GM23248 (cell line): ENCODE measurements around the gene SRGAP2C. TPM values are rescaled to one million over a fixed set of nuclear protein-coding genes. Genes with fewer than 3 reads are reported as not detected.
"Not testable (repeated sequence)": the region's sequence is repeated elsewhere in the genome, so short reads cannot be mapped to it uniquely, and the experiment has no call there.

Experiments used
- DNase-seq: peaks from one replicate; pipeline ENCODE4 v3.0.0-alpha.2; 2015
- H2AFZ ChIP-seq: fragments of 200-600 bp; sonication (generic); 2 replicates; pipeline ENCODE4 v1.6.1; 2016; ENCODE audit warnings: antibody characterized with exemption
- H3F3A ChIP-seq: fragments of 200-600 bp; sonication (generic); 2 replicates; pipeline ENCODE4 v1.6.1; 2016; ENCODE audit warnings: mild to moderate bottlenecking, antibody characterized with exemption, mixed run types; ENCODE audit not compliant: insufficient read depth
- H3K27ac ChIP-seq: fragments of 200-600 bp; sonication (generic); 2 replicates; pipeline ENCODE4 v1.5.1; 2016; ENCODE audit warnings: mild to moderate bottlenecking
- H3K27me3 ChIP-seq: fragments of 200-600 bp; sonication (generic); replicated peaks from 2 replicates; pipeline ENCODE4 v1.6.1; 2016; ENCODE audit warnings: mild to moderate bottlenecking; ENCODE audit not compliant: insufficient read depth
- H3K36me3 ChIP-seq: fragments of 200-600 bp; sonication (generic); 2 replicates; pipeline ENCODE4 v1.6.1; 2016; ENCODE audit warnings: low read depth, mild to moderate bottlenecking
- H3K4me1 ChIP-seq: fragments of 200-600 bp; sonication (generic); 2 replicates; pipeline ENCODE4 v1.6.1; 2016; ENCODE audit warnings: mild to moderate bottlenecking; ENCODE audit not compliant: insufficient read depth
- H3K4me2 ChIP-seq: fragments of 200-600 bp; sonication (generic); one replicate; pipeline ENCODE4 v1.6.1; 2016; ENCODE audit warnings: mild to moderate bottlenecking; ENCODE audit not compliant: unreplicated experiment
- H3K4me3 ChIP-seq: fragments of 200-600 bp; sonication (generic); 2 replicates; pipeline ENCODE4 v1.5.1; 2016; ENCODE audit warnings: mild to moderate bottlenecking
- H3K79me2 ChIP-seq: fragments of 200-600 bp; sonication (generic); 2 replicates; pipeline ENCODE4 v1.6.1; 2016; ENCODE audit warnings: mild to moderate bottlenecking; ENCODE audit not compliant: insufficient read depth
- H3K9ac ChIP-seq: fragments of 200-600 bp; sonication (generic); 2 replicates; pipeline ENCODE4 v1.6.1; 2016; ENCODE audit warnings: mild to moderate bottlenecking
- H3K9me2 ChIP-seq: fragments of 200-600 bp; sonication (generic); 2 replicates; pipeline ENCODE4 v1.6.1; 2016; ENCODE audit warnings: mixed run types, mild to moderate bottlenecking, moderate library complexity; ENCODE audit not compliant: insufficient read depth
- H3K9me3 ChIP-seq: fragments of 200-600 bp; sonication (generic); one replicate; pipeline ENCODE4 v1.6.1; 2017; ENCODE audit warnings: low read depth
- H4K20me1 ChIP-seq: fragments of 200-600 bp; sonication (generic); 2 replicates; pipeline ENCODE4 v1.6.0; 2016; ENCODE audit not compliant: insufficient read depth
- WGBS, 2 experiments: methylation state at CpG; one replicate each; pipeline ENCODE4 v1.1.6; 2015 to 2017; ENCODE audit warnings: low lambda C conversion rate in 2 of 2, low coverage in 1 of 2; ENCODE audit errors: missing lambda C conversion rate in 2 of 2; 5-methylcytosine and 5-hydroxymethylcytosine counted together
- in situ Hi-C: fragments of 300-500 bp; cut with MboI; formaldehyde crosslinking; loops from 2 replicates; pipeline ENCODE4 v1.15.0; 2020
- polyA plus RNA-seq: library from polyadenylated mRNA; unstranded; fragments of >200 nt; fragmentation: Nextera tagmentation; extraction: Ambion mirVana; gene quantifications from 2 replicates; pipeline ENCODE4 v1.2.1, GENCODE V29; 2016
- total RNA-seq: library from RNA; depleted of rRNA; stranded (reverse); fragments of >200 nt; shearing (Covaris generic); gene quantifications from 2 replicates; pipeline ENCODE4 v1.2.3, GENCODE V29; 2014

SRGAP2C gene
- total and polyA plus RNA-seq, 2 experiments from 2014 or later = 15.6 to 21.5 TPM

DNA sequence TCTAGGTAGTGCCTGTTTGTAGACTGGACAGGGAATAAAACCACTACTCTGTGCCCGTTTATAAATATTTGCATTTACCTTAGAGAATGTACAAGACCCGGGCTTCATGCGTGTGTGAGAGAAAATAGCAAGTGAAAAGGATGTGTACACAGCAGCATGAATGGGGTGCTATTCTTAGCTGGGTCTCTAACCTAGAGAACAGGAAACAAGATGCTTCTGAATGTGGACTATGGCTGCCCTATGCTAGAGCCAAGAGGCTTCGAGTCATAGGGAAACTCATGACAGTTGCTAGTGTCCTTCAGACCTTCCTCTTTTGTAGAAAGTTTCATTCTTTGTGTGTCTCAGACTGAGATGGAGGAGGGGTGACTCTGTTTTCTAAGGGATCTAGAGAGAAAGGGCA is 39.9 kb downstream of the SRGAP2C start:
- H3K36me3 ChIP-seq, DNase-seq, H3K27me3 ChIP-seq, H3K27ac ChIP-seq, H3K4me2 ChIP-seq, H3K79me2 ChIP-seq, H3K4me3 ChIP-seq, H4K20me1 ChIP-seq, H3K9me2 ChIP-seq, H3K9me3 ChIP-seq, H2AFZ ChIP-seq, H3K4me1 ChIP-seq, H3K9ac ChIP-seq, in situ Hi-C loops, H3F3A ChIP-seq: not testable (repeated sequence)
- WGBS, 2 experiments = 82 to 87% methylated on average over 3 of the region's 4 CpGs

DNA sequence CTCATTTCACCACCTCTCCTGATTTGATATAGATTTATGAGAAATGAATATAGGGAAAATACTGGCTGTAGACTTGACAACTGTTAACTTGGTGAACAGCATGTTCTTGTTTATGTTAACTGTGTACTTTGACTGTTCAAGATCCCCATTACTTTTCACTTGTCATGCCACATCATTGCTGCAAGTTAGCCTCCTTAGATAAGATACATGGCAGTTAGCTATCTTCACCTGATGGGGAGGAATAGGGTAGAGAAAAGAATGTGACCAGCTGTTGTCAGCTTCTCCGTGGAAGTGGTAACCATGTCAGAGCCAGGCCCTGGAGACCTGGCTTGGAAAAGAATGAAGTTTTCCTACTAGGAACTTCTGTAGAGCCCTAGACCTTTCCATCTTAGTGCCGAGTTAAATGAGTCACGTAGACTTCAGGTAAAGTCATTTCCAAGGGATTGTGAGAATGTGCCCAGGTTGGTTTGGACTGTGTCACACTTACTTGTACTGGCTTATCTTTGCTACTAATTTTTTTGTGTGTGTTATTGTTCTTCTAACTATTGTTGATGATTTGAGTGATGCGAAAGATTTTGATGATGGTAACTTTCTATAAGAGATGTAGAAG is 41.6 kb downstream of the SRGAP2C start:
- H3K9me2 ChIP-seq, H3K79me2 ChIP-seq, H3K9me3 ChIP-seq, H3K27ac ChIP-seq, H3F3A ChIP-seq, H3K27me3 ChIP-seq, H3K4me2 ChIP-seq, H3K36me3 ChIP-seq, H3K4me1 ChIP-seq, H2AFZ ChIP-seq, H3K9ac ChIP-seq, H3K4me3 ChIP-seq, DNase-seq, in situ Hi-C loops, H4K20me1 ChIP-seq: not testable (repeated sequence)
- WGBS, 2 experiments = 90 to 100% methylated on average over 2 of the region's 4 CpGs

DNA sequence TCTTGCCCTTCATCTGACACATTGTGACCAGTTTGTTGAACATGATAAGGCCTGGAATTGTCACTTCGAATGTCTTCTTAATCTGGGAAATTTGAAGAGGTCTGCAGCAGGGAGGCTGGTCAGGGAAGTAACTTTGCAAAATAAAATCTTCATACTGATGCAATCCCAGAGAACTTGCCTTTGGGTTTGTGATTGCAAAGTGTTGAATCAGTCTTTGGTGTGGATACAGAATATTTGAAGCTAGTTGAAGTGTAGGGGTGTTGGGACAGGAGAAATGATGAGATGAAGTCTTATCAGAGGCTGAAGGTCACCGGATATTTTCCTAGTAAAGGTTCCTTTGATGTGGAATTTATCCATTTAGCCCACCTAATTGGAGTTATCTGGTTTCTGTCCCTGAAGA is 42.1 kb downstream of the SRGAP2C start:
- H3K79me2 ChIP-seq, H3K9me3 ChIP-seq, H3K9ac ChIP-seq, H2AFZ ChIP-seq, H3F3A ChIP-seq, H3K27me3 ChIP-seq, H4K20me1 ChIP-seq, H3K4me3 ChIP-seq, DNase-seq, H3K4me2 ChIP-seq, H3K36me3 ChIP-seq, H3K9me2 ChIP-seq, H3K4me1 ChIP-seq, in situ Hi-C loops: not testable (repeated sequence)
- 93 to 100% methylated on average over 1 of the region's 2 CpGs for WGBS, 2 experiments
- peak overlapping the region; percentile 46; the same call in 1 of the 2 replicates for H3K27ac ChIP-seq

DNA sequence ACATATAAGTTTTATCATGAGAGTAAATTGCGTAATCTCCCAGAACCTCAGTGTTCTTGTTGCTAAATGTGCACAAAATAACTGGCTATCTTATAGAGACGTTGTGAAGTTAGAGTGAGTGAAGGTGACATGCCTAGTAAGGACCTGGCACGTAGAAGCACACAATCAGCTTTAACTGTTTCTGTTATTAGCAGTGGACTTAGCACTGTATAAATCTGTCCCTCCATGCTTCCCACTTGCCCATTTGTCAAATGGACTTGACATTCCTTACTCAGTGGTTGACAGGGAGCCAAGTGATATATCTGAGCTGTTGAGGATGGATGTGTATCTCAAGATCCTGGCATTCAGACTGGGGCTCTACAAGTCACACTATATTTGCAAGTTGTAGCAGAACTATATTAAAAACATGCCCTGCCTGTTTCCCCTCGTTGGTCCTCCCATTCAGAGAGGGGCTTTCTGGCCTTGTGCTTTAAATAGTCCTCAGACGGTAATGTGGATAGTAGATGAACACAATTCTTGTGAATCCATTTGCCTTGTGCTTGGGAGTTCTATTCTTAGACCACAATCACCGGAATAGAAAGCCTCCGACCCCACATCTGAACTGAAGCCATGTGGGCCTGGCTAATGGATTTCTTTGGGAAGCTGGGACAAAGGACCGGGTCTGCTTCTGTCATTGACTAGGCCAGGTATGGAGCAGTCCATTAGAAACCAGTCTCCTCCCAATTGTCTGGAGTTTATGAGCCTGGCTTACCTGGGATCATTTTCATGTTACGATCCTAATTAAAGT is 43.0 kb downstream of the SRGAP2C start:
- H4K20me1 ChIP-seq, H3F3A ChIP-seq, H3K79me2 ChIP-seq, H3K36me3 ChIP-seq, H3K9me3 ChIP-seq, H3K4me3 ChIP-seq, H2AFZ ChIP-seq, H3K9me2 ChIP-seq, in situ Hi-C loops, H3K4me1 ChIP-seq, H3K27me3 ChIP-seq, H3K9ac ChIP-seq, H3K4me2 ChIP-seq, DNase-seq: not testable (repeated sequence)
- 76 to 93% methylated on average over 3 to 5 of the region's 9 CpGs for WGBS, 2 experiments
- H3K27ac ChIP-seq = peak overlapping the region; percentile 46; the same call in 1 of the 2 replicates

DNA sequence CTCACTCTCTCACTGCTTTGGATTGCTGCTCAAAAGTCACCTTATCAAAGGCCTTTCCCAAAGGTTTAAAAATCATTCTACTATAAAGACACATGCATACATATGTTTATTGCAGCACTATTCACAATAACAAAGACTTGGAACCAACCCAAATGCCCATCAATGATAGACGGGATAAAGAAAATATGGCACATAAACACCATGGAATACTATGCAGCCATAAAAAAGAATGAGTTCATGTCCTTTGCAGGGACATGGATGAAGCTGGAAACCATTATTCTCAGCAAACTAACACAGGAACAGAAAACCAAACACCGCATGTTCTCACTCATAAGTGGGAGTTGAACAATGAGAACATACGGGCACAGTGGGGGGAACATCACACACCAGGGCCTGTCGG is 45.9 kb downstream of the SRGAP2C start:
- DNase-seq, H4K20me1 ChIP-seq: not testable (repeated sequence)

DNA sequence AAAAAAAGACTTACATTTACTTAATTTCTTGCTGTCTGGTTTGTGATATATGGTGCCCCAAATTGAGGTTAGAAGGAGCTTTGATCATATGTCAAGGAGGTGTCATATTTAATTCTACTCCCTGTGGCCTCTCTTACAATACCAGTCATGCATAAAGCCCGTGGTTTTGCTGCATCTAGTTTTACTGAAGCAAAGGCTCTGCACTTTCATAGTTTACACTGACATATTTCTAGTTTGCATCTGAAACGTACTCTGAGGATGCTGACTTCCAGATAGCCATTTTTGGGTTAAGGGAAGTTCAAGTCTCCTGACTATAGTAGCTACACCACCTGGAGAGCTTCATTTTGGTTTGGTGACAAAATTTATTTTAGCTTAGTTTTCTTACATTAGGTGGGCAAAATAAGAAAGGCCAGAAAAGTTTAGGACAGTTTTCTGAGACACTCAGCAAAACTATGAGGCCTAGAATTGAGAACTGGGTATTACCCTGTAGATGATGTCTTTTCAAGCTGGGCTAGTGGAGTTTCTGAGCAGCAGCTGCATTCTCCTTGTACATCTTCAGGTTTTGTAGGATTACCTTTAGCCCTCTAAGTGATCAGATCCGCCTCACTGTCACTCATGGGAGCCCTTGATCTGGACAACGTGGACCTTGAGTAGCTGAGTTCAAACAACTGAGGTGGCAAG is 47.8 kb downstream of the SRGAP2C start:
- H3F3A ChIP-seq, H3K27me3 ChIP-seq, H2AFZ ChIP-seq, H3K36me3 ChIP-seq, DNase-seq, H3K9ac ChIP-seq, H3K4me2 ChIP-seq, H4K20me1 ChIP-seq, H3K4me1 ChIP-seq, H3K9me2 ChIP-seq, in situ Hi-C loops, H3K9me3 ChIP-seq, H3K79me2 ChIP-seq, H3K27ac ChIP-seq, H3K4me3 ChIP-seq: not testable (repeated sequence)
- WGBS, 2 experiments = 100% methylated on average over 1 to 3 of the region's 4 CpGs

More for the DNA sequence above, 45.9 kb downstream of the SRGAP2C start:
- 100% methylated on average over 1 of the region's 4 CpGs for WGBS, 2 experiments
- H3K79me2 ChIP-seq, H3K4me2 ChIP-seq, H3K4me1 ChIP-seq, H3K9me3 ChIP-seq, H2AFZ ChIP-seq, H3K27ac ChIP-seq, H3K36me3 ChIP-seq, H3K9me2 ChIP-seq, H3K4me3 ChIP-seq, H3K9ac ChIP-seq, H3F3A ChIP-seq, H3K27me3 ChIP-seq, in situ Hi-C loops: not testable (repeated sequence)

DNA sequence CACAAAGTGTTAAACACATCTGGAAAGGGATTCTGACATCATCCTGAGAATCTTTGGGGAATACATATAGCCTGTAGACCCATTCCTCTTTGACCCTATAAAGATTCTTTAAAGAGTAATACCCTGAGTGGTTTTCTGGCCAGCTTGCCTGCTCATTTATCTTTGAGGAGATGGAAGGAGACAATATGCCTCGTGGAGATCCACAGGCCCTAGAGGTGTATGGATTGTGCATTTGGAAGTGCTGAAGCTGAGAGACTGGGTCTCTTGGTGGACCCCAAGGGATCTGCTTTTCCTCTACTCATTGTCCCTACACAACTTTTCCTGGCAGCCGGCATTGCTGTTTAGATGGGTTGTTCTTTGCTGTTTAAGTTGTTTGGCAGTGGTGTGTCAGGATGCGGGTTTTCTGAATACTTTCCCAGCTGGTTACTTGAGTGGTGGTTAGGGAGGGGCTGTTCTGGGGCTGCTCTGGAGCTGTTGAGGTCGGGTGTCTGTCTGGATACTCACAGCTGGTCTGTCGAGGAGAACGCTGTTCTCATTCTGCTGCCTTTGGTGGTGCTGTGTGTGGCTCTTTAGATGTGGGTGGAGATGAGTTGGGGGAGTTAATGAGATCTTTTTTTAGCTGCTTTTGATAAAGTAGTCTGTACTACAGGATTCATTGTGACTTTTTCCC is 49.5 kb downstream of the SRGAP2C start:
- H3K79me2 ChIP-seq, in situ Hi-C loops, H3K4me3 ChIP-seq, H2AFZ ChIP-seq, H3K27ac ChIP-seq, H3K9ac ChIP-seq, H3K4me1 ChIP-seq, H3F3A ChIP-seq, H3K27me3 ChIP-seq, H3K36me3 ChIP-seq, H3K4me2 ChIP-seq, H3K9me2 ChIP-seq, H4K20me1 ChIP-seq, H3K9me3 ChIP-seq, DNase-seq: not testable (repeated sequence)
- 8% methylated on average over 2 of the region's 6 CpGs; no CpG with 5 or more reads in 1 of the 2 experiments for WGBS, 2 experiments
